Hepatocyte (in vitro differentiated cells): ENCODE measurements around the gene TECPR1. TPM values are rescaled to one million over a fixed set of nuclear protein-coding genes. Genes with fewer than 3 reads are reported as not detected.

Experiments
- DNase-seq: peaks from one replicate; pipeline ENCODE4 v3.0.0-alpha.2; 2016; ENCODE audit warnings: low spot score
- H2AFZ ChIP-seq: fragments of 200-600 bp; sonication (generic); 2 replicates; pipeline ENCODE4 v1.6.0; 2016; ENCODE audit warnings: antibody characterized with exemption, mild to moderate bottlenecking
- H3K27ac ChIP-seq: fragments of 200-600 bp; sonication (generic); 2 replicates; pipeline ENCODE4 v1.5.1; 2016; ENCODE audit warnings: mild to moderate bottlenecking
- H3K27me3 ChIP-seq: fragments of 200-600 bp; sonication (generic); 2 replicates; pipeline ENCODE4 v1.6.1; 2016
- H3K36me3 ChIP-seq: fragments of 200-600 bp; sonication (generic); replicated peaks from 2 replicates; pipeline ENCODE4 v1.5.1; 2016; ENCODE audit warnings: low read depth; ENCODE audit not compliant: insufficient read depth
- H3K4me1 ChIP-seq: fragments of 200-600 bp; sonication (generic); 2 replicates; pipeline ENCODE4 v1.5.1; 2016; ENCODE audit warnings: mild to moderate bottlenecking, moderate library complexity; ENCODE audit not compliant: insufficient read depth
- H3K4me2 ChIP-seq: fragments of 200-600 bp; sonication (generic); 2 replicates; pipeline ENCODE4 v1.6.0; 2016
- H3K4me3 ChIP-seq: fragments of 200-600 bp; sonication (generic); 2 replicates; pipeline ENCODE4 v1.5.1; 2016; ENCODE audit warnings: mild to moderate bottlenecking
- H3K79me2 ChIP-seq: fragments of 200-600 bp; sonication (generic); 2 replicates; pipeline ENCODE4 v1.6.0; 2017; ENCODE audit warnings: mild to moderate bottlenecking
- H3K9me2 ChIP-seq: fragments of 200-600 bp; sonication (generic); replicated peaks from 2 replicates; pipeline ENCODE4 v1.6.0; 2017; ENCODE audit warnings: mild to moderate bottlenecking; ENCODE audit not compliant: insufficient read depth
- H3K9me3 ChIP-seq: fragments of 200-600 bp; sonication (generic); 2 replicates; pipeline ENCODE4 v1.5.1; 2016; ENCODE audit warnings: low read depth, mild to moderate bottlenecking
- H4K20me1 ChIP-seq: fragments of 200-600 bp; sonication (generic); 2 replicates; pipeline ENCODE4 v1.6.0; 2016; ENCODE audit warnings: mild to moderate bottlenecking; ENCODE audit not compliant: insufficient read depth, poor library complexity, severe bottlenecking
- CTCF ChIP-seq: fragments of 200-600 bp; sonication (generic); IDR thresholded peaks from 2 replicates; pipeline ENCODE4 v1.5.1; 2016; ENCODE audit warnings: antibody characterized with exemption, mild to moderate bottlenecking; ENCODE audit not compliant: poor library complexity
- EZH2 ChIP-seq: fragments of 200-600 bp; sonication (generic); IDR thresholded peaks from 2 replicates; pipeline ENCODE4 v1.6.1; 2016; ENCODE audit warnings: antibody characterized with exemption, mild to moderate bottlenecking, borderline replicate concordance
- EZH2phosphoT487 ChIP-seq: fragments of 200-600 bp; sonication (generic); IDR thresholded peaks from one replicate; pipeline ENCODE4 v1.6.1; 2018; ENCODE audit warnings: antibody characterized with exemption, mild to moderate bottlenecking, low read depth, moderate library complexity; ENCODE audit not compliant: unreplicated experiment, severe bottlenecking
- WGBS: methylation state at CpG from one replicate; pipeline ENCODE4 v1.1.6; 2016; ENCODE audit warnings: low lambda C conversion rate; ENCODE audit errors: missing lambda C conversion rate; 5-methylcytosine and 5-hydroxymethylcytosine counted together
- polyA plus RNA-seq: library from polyadenylated mRNA; unstranded; fragments of >200 nt; fragmentation: Nextera tagmentation; extraction: Ambion mirVana; gene quantifications from 2 replicates; pipeline ENCODE4 v1.2.1, GENCODE V29; 2016
- total RNA-seq: library from RNA; depleted of rRNA; stranded (reverse); fragments of >200 nt; gene quantifications from 2 replicates; pipeline ENCODE4 v1.2.3, GENCODE V29; 2014

Gene TECPR1
- total and polyA plus RNA-seq, 2 experiments from 2014 or later = 9.8 to 10.7 TPM

GRCh38 chr7:98211676-98212531, 40.1 kb downstream of the TECPR1 start:
- no peaks in the 10 kb centered on the region for H3K36me3 ChIP-seq
- no peak overlapping the region for H2AFZ ChIP-seq
- no peaks in the 10 kb centered on the region for H3K27me3 ChIP-seq
- DNase-seq = no peak
- H4K20me1 ChIP-seq = no peaks in the 10 kb centered on the region
- H3K9me2 ChIP-seq = no peaks in the 10 kb centered on the region
- peak overlapping the region; percentile 96 for H3K4me2 ChIP-seq
- no peaks in the 10 kb centered on the region for H3K79me2 ChIP-seq
- no peaks in the 10 kb centered on the region for H3K9me3 ChIP-seq
- WGBS = 82% methylated on average over 36 of the region's 49 CpGs
- H3K4me3 ChIP-seq = peak overlapping the region; percentile 29
- no peak for TF ChIP-seq EZH2
- H3K4me1 ChIP-seq = no peaks in the 10 kb centered on the region
- H3K27ac ChIP-seq = no peak overlapping the region

GRCh38 chr7:98211221-98211675, 40.8 kb downstream of the TECPR1 start, which contains the start of gene BHLHA15:
Gene BHLHA15, plus strand, starts transcription at chr7:98211439. Its CDS starts 871 bp downstream, at chr7:98212310.
- no peaks in the 10 kb centered on the region for H3K36me3 ChIP-seq
- WGBS = 4% methylated on average over 14 of the region's 45 CpGs
- no peak within 1 kb of the TSS for H3K27ac ChIP-seq
- peak; percentile 71 for DNase-seq
- H3K4me3 ChIP-seq = peak within 1 kb of the TSS; percentile 29
- H4K20me1 ChIP-seq = no peaks in the 10 kb centered on the region
- H3K79me2 ChIP-seq = no peaks in the 10 kb centered on the region
- no peaks in the 10 kb centered on the region for H3K27me3 ChIP-seq
- H3K4me2 ChIP-seq = peak within 1 kb of the TSS; percentile 96
- no peaks in the 10 kb centered on the region for H3K9me2 ChIP-seq
- TF ChIP-seq EZH2 (no peak), EZH2phosphoT487 (no peak), CTCF (no peak)
- no peaks in the 10 kb centered on the region for H3K4me1 ChIP-seq
- H3K9me3 ChIP-seq = no peaks in the 10 kb centered on the region
- no peak within 1 kb of the TSS for H2AFZ ChIP-seq

GRCh38 chr7:98210513-98211220, 41.4 kb downstream of the TECPR1 start:
- Histone ChIP-seq H3K79me2 (no peaks in the 10 kb centered on the region), H4K20me1 (no peaks in the 10 kb centered on the region), H3K9me3 (no peaks in the 10 kb centered on the region), H3K27me3 (no peaks in the 10 kb centered on the region), H3K36me3 (no peaks in the 10 kb centered on the region), H3K4me2 (peak overlapping the region; percentile 96), H2AFZ (no peak overlapping the region), H3K27ac (no peak overlapping the region), H3K4me1 (no peaks in the 10 kb centered on the region), H3K4me3 (peak overlapping the region; percentile 20), H3K9me2 (no peaks in the 10 kb centered on the region)
- TF ChIP-seq CTCF = no peak
- no peak for TF ChIP-seq EZH2
- TF ChIP-seq EZH2phosphoT487 = no peak
- DNase-seq = peak; percentile 40
- 3% methylated on average over 20 of the region's 49 CpGs for whole genome bisulfite sequencing
